Natural killer cell treated with Interleukin-12 subunit alpha and Interleukin-12 subunit beta and Interleukin-15 and Interleukin-18, amount 100 ng/mL, for 72 hours (primary cell): ENCODE measurements around the gene CD9. TPM values are rescaled to one million over a fixed set of nuclear protein-coding genes. Genes with fewer than 3 reads are reported as not detected.
"Not testable (repeated sequence)": the region's sequence is repeated elsewhere in the genome, so short reads cannot be mapped to it uniquely, and the experiment has no call there.

Experiments
- ATAC-seq, 2 donors: fragments of 150-1000 bp; cut with Tn5 transposase in 1 of 2; sonication (Bioruptor Pico), chemical (Tn5 transposase) in 1 of 2; 2 replicates each; pipeline ENCODE4 v1.10.0; 2021
- DNase-seq: peaks from one replicate; pipeline ENCODE4 v3.0.0; 2022; ENCODE audit warnings: low spot score
- H3K27ac Mint-ChIP-seq, 2 donors: 1 replicate in 1 of 2; 2 replicates in 1 of 2; pipeline ENCODE4 v1.8.0; 2022; ENCODE audit warnings: mixed read lengths in 2 of 2, mild to moderate bottlenecking in 1 of 2, moderate library complexity in 1 of 2
- H3K27me3 Mint-ChIP-seq, 2 donors: 1 replicate in 1 of 2; 2 replicates in 1 of 2; pipeline ENCODE4 v1.8.0; 2022; ENCODE audit warnings: mixed read lengths in 2 of 2
- H3K36me3 Mint-ChIP-seq: one replicate; pipeline ENCODE4 v1.8.0; 2022; ENCODE audit warnings: mixed read lengths
- H3K4me1 Mint-ChIP-seq, 2 donors: 1 replicate in 1 of 2; 2 replicates in 1 of 2; pipeline ENCODE4 v1.8.0; 2022; ENCODE audit warnings: low read depth in 2 of 2, mixed read lengths in 2 of 2, mild to moderate bottlenecking in 1 of 2
- H3K4me3 Mint-ChIP-seq: one replicate; pipeline ENCODE4 v1.8.0; 2022; ENCODE audit warnings: mixed read lengths
- H3K9me3 Mint-ChIP-seq: 2 replicates; pipeline ENCODE4 v1.8.0; 2022; ENCODE audit warnings: mixed read lengths
- total RNA-seq, 2 donors: library from RNA; stranded (reverse); gene quantifications; one replicate each; pipeline ENCODE4 v1.2.3, GENCODE V29; 2022

Gene CD9
- total RNA-seq, 2 donors from 2014 or later: 1.1 to 3.3 TPM

DNA sequence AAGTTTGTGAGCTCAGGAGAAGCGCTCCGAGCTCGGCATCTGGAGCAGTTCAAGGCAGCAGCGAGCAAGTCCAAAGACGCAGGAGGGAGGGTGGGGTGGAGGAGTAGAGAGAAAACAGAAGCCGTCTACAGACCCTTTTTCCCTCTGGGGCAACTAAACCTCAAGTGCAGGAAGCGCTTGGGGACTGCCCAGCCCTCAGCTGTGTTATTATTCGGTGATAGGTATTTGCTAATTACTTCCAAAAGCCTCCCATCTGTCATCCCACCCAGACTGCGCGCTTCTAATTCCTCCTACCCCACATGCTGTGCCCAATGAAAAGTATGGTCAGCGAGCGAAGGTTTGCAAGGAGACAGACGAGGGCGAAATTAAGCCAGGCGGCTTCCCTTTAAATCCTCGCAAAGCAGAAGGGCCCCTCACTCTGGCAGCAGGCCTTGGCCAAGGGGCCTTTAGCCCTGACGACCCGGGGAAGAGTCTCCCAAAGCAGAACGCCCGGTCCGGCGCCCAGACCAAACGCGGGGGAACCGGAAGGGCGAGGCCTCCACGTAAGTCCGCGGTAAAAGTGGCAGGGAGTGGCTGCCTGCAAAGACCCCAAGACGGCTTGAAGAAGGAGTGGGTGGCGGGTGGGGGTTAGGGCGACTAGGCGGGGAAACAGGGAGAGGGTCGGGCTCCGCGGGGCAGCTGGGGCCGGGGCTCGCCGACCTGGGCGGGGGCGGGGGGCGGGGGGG is 507 bp upstream of the CD9 start:
- peak overlapping the region; percentile 1 for H3K4me3 Mint-ChIP-seq
- peak; percentile 4 to 39 for ATAC-seq
- no peak for DNase-seq
- peak overlapping the region in 1 of 2 donors; percentile 10 for H3K27ac Mint-ChIP-seq
- peaks cover 26 to 37% of the 10 kb centered on the region in 2 donors for H3K27me3 Mint-ChIP-seq
- H3K9me3 Mint-ChIP-seq: no peaks in the 10 kb centered on the region
- H3K4me1 Mint-ChIP-seq: peaks cover 0 to 3% of the 10 kb centered on the region in 2 donors
- no peaks in the 10 kb centered on the region for H3K36me3 Mint-ChIP-seq

DNA sequence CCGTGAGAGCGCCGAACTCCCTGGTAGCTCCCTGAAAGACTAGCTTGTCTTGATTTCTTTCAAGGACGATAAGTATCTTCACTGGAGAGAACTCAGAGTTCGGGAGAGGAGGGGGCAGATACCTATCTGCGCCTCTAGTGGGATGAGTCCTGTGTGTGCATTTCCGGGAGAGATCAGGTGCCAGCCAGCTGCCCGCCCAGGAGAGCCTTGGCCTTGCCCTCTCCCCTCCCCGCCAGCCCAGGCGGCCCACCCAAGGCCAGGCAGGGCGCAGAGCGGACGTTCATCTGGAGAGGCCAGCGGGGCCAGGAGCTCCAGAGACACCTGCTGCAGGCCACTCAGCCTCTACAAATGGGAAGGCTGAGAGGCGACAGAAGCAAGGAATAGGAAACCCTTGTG is 1.0 kb downstream of the CD9 start:
- Mint-ChIP-seq H3K36me3 (no peaks in the 10 kb centered on the region), H3K4me1 (peaks cover 7 to 10% of the 10 kb centered on the region in 2 donors), H3K9me3 (no peaks in the 10 kb centered on the region), H3K27ac (no peak overlapping the region), H3K27me3 (peaks cover 23 to 37% of the 10 kb centered on the region in 2 donors), H3K4me3 (peak overlapping the region; percentile 33)
- ATAC-seq (no peak), DNase-seq (no peak)

DNA sequence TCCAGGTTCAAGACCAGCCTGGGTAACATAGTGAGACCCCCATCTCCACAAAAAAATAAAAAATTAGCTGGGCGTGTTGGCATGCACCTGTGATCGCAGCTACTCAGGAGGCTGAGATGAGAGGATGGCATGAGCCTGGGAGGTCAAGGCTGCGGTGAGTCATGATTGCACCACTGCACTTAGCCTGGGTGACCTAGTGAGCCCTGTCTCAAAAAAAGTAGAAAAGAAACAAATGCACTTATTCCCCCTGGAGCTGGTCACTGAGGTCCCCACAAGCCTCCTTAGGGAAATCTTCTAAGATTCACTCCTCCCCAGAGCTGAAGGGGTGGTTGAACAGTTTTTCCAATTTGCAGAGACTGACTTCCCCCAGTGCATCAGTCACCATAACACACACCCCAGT is 1.6 kb downstream of the CD9 start:
- no peaks in the 10 kb centered on the region for H3K36me3 Mint-ChIP-seq
- H3K9me3 Mint-ChIP-seq: no peaks in the 10 kb centered on the region
- no peak overlapping the region for H3K27ac Mint-ChIP-seq
- DNase-seq (no peak), ATAC-seq (no peak)
- peaks cover 7 to 10% of the 10 kb centered on the region in 2 donors for H3K4me1 Mint-ChIP-seq
- H3K27me3 Mint-ChIP-seq: peaks cover 23 to 37% of the 10 kb centered on the region in 2 donors
- no peak overlapping the region for H3K4me3 Mint-ChIP-seq

DNA sequence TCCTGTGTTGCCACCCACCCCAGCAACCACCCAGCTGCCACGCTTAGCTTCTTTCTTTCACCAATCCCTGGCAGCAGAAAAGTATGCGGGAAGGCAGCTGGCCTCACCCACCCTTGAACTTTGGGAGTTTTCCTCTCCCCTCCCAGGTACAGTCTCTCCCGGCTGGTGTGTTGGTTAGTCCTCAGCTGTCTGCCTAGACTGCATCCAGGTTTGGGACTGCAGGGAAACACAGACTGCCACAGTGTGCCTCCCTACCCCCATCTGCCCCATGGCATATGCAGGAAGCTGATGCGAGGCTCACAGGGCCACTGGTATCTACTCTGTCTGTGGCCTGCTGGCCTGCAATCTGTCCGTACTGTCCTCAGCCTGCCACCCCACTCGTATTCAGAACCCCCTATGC is 2.1 kb downstream of the CD9 start:
- Mint-ChIP-seq H3K9me3 (no peaks in the 10 kb centered on the region), H3K36me3 (no peaks in the 10 kb centered on the region), H3K27ac (peak overlapping the region in 1 of 2 donors; percentile 6), H3K27me3 (peaks cover 23 to 37% of the 10 kb centered on the region in 2 donors), H3K4me3 (peak overlapping the region; percentile 33), H3K4me1 (peaks cover 7 to 10% of the 10 kb centered on the region in 2 donors)
- ATAC-seq (no peak), DNase-seq (no peak)

DNA sequence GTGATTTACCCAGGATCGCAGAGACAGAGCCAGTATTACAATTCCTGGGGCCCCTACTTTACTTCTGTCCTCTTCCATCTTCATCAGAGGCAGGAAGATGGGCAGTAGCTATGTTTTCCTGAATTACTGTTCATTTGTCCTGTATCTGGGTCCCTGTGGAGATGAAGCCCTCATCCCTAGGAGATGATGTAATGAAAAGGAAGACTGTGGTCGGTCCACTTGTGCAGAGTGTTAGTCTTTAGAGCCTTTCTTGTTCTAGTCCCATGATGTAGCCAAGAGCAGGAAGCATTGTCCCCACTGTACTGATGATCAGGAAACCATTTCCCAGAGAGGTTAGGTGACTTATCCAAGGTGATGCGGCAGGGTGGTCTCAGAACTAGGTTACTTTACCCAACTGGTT is 2.6 kb downstream of the CD9 start:
- Mint-ChIP-seq H3K4me1 (peaks cover 7 to 10% of the 10 kb centered on the region in 2 donors), H3K27ac (no peak overlapping the region), H3K36me3 (no peaks in the 10 kb centered on the region), H3K27me3 (peaks cover 22 to 35% of the 10 kb centered on the region in 2 donors), H3K9me3 (no peaks in the 10 kb centered on the region), H3K4me3 (peak overlapping the region; percentile 33)
- no peak for ATAC-seq
- DNase-seq: no peak

DNA sequence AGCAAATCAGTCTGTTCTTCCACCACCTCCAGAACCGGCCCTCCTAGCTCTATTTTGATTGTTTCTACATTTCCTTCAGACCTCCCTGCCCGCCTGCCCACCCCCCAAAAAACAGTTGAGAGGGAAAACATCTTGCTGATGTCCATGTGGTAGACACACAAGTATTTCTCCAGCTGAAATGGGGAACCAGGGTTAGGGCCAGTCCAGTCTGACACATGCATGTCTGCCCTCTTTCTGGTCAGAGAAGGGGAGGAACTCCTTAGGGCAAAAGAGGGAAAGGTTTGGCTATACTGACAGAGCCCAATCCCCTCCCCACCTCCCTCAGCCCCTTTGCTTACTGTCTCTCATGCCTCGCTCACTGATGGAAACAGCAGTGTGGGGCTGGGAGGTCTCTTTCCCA is 3.4 kb downstream of the CD9 start:
- DNase-seq: no peak
- Mint-ChIP-seq H3K27ac (no peak overlapping the region), H3K36me3 (no peaks in the 10 kb centered on the region), H3K27me3 (peaks cover 16 to 27% of the 10 kb centered on the region in 2 donors), H3K9me3 (no peaks in the 10 kb centered on the region), H3K4me1 (peaks cover 7 to 10% of the 10 kb centered on the region in 2 donors), H3K4me3 (no peak overlapping the region)
- no peak for ATAC-seq

DNA sequence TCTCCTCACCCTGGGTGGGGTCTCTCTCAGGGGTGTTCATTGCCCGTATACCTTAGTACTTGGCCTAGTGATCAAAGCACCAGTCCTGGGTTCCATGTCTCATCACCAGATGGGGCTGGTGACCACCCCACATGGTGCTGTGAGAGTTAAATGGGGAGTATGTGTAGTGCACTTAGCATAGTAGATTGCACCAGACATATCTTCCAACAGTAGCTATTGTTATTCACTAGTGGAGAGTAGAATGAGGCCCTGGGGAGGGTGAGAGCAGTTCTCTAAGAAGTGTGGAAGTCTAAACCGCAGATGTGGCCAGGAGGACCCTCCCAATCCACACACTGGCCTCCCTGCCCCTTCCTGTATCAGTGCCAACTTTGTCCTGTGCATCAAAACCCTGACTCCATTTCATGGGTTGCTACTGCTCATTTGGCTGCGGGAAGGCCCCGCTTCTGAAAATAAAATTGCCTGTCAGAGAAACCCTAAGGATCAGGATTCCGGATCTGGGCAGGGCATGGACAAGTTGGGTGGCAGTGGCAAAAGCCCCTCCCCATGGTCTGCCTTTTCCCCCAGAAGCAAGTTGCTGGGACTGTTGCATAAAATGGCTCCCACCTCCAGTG is 4.4 kb downstream of the CD9 start:
- DNase-seq (no peak), ATAC-seq (no peak)
- Mint-ChIP-seq H3K27me3 (peaks cover 11 to 21% of the 10 kb centered on the region in 2 donors), H3K27ac (no peak overlapping the region), H3K36me3 (no peaks in the 10 kb centered on the region), H3K9me3 (no peaks in the 10 kb centered on the region), H3K4me1 (peaks cover 7 to 10% of the 10 kb centered on the region in 2 donors), H3K4me3 (no peak overlapping the region)

DNA sequence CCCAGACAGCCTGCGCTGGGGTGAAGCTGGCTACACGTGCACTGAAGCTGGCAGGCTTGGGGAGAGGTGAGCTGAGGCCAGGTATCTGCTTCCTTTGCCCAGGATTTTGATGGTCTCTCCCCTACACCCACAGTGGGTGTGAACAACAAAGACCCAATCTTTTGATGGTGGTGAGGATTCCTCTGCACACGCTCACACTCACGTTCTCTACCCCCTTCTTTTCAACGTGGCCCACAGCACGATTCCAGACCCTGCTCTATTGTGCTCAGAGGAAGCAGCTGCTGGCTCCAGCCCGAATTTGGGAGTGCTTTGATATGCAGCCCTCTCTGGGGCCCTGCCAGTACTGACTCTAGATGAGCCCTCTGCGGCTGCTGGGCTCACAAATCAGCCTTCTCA is 4.9 kb downstream of the CD9 start:
- peaks cover 11 to 21% of the 10 kb centered on the region in 2 donors for H3K27me3 Mint-ChIP-seq
- H3K36me3 Mint-ChIP-seq: no peaks in the 10 kb centered on the region
- H3K4me1 Mint-ChIP-seq: peaks cover 7 to 10% of the 10 kb centered on the region in 2 donors
- no peak for ATAC-seq
- DNase-seq: no peak
- H3K27ac Mint-ChIP-seq: no peak overlapping the region
- no peak overlapping the region for H3K4me3 Mint-ChIP-seq
- H3K9me3 Mint-ChIP-seq: no peaks in the 10 kb centered on the region

DNA sequence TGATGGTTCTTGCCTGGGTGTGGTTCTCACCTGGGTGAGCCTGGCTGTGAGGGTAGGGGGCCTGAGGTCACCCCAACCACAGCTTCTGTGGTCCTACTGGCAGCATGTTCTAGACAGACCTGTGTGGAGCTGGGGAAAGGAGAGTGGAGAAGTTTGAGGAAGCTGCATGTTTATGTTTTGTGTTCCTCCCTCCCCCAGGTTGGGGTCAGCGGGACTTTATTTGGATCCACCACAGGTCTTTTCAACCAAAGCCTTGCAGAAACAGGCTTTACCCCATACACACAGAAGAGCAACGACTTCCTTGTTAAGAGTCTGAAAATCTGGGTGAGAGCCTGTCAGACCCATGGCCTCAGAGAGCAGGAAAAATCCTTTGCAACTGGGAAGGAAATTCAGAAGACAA is 5.6 kb downstream of the CD9 start:
- DNase-seq: no peak
- no peaks in the 10 kb centered on the region for H3K9me3 Mint-ChIP-seq
- peaks cover 13 to 21% of the 10 kb centered on the region in 2 donors for H3K27me3 Mint-ChIP-seq
- ATAC-seq: no peak
- H3K4me3 Mint-ChIP-seq: no peak overlapping the region
- no peak overlapping the region for H3K27ac Mint-ChIP-seq
- H3K36me3 Mint-ChIP-seq: no peaks in the 10 kb centered on the region
- H3K4me1 Mint-ChIP-seq: peaks cover 7 to 10% of the 10 kb centered on the region in 2 donors

DNA sequence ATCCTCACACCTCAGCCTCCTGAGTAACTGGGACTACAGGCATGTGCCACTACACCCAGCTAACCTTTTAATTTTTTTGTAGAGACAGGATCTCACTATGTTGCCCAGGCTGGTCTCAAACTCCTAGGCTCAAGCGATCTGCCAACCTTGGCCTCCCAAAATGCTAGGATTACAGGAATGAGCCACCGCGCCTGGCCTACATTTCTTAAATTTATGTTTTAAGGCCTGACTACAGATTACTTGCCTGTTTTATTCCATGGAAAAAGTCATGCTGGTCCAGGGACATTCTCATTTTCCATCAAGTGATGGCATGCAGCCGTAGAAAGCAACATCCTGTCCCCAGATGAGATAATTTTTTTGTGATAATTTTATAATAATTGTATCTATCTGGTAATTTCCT is 6.1 kb downstream of the CD9 start:
- Mint-ChIP-seq H3K27ac (no peak overlapping the region), H3K27me3 (peaks cover 13 to 15% of the 10 kb centered on the region in 2 donors), H3K9me3 (no peaks in the 10 kb centered on the region), H3K4me3 (no peak overlapping the region), H3K36me3 (no peaks in the 10 kb centered on the region), H3K4me1 (peaks cover 7 to 10% of the 10 kb centered on the region in 2 donors)
- DNase-seq (no peak), ATAC-seq (no peak)

DNA sequence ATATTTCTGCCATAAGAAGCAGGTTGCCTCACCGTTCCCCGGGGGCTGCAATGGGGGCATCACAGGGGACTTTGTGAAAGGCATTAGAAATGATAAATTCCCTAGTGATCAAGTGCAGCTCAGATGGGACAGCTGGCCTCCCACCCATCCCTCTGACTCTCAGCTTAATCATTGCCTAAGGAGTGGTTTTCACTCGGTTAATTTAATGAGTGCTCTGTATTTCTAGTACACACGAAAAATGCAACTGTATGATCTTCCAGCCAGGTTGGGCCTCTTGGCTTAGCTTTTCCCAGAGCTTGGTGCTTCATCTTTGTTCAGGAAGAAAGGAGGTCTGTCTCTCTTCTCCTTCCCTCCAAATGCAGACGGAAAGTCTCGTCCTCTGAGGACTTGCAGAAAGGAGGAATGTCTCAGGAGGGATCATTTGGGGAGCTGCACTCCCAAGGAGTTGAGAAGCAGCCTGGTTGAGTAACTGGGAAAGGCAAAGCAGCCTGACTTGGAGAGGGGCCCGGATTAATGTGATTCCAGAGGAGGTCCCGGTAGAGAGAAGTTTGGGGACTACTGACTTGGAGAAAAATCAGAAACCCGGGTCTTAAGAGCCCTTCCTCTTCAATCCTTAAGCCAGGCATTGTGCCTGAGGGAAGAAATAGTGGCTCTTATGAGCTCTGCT is 7.2 kb downstream of the CD9 start:
- DNase-seq (no peak), ATAC-seq (no peak)
- Mint-ChIP-seq H3K36me3 (no peaks in the 10 kb centered on the region), H3K27ac (no peak overlapping the region), H3K4me1 (peaks cover 7 to 10% of the 10 kb centered on the region in 2 donors), H3K9me3 (no peaks in the 10 kb centered on the region), H3K4me3 (no peak overlapping the region), H3K27me3 (peaks cover 5 to 9% of the 10 kb centered on the region in 2 donors)

DNA sequence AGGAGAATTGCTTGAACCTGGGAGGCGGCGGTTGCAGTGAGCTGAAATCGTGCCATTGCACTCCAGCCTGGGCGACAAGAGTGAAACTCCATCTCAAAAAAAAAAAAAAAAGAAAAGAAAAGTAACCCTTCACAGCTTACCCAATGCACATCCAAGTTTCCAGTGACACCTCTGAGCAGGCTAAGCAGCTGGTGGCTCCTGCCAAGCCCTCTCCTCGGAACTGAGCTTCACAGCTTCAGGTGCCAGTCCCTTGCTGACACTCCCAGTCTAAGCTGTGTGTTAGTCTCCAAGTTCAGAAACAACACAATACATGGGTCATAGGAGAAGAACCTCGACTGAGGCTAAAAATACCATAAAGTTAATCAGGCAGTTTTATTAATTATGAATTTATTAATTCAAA is 7.9 kb downstream of the CD9 start:
- Mint-ChIP-seq H3K36me3 (no peaks in the 10 kb centered on the region), H3K27ac (no peak overlapping the region), H3K4me1 (peaks cover 7 to 10% of the 10 kb centered on the region in 2 donors), H3K4me3 (no peak overlapping the region), H3K9me3 (no peaks in the 10 kb centered on the region), H3K27me3 (peaks cover 0 to 2% of the 10 kb centered on the region in 2 donors)
- no peak for ATAC-seq
- DNase-seq: no peak

DNA sequence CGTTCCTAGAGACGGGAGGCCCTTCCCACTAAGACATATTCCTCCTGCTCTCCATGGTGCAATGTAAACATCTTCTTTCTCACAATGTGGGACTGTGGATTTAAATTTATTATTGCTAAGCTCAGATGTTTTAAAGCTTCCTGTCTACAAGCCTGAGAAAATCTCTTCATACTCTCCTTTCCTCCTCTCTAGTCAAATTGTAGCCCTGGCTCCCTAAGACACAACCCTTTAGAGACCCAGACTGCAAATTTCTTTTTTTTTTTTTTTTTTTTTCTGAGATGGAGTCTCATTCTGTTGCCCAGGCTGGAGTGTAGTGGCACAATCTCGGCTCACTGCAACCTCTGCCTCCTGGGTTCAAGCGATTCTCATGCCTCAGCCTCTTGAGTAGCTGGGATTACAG is 9.2 kb downstream of the CD9 start:
- H3K27me3 Mint-ChIP-seq, H3K36me3 Mint-ChIP-seq, H3K9me3 Mint-ChIP-seq, H3K4me3 Mint-ChIP-seq, H3K27ac Mint-ChIP-seq, DNase-seq, H3K4me1 Mint-ChIP-seq, ATAC-seq: not testable (repeated sequence)

DNA sequence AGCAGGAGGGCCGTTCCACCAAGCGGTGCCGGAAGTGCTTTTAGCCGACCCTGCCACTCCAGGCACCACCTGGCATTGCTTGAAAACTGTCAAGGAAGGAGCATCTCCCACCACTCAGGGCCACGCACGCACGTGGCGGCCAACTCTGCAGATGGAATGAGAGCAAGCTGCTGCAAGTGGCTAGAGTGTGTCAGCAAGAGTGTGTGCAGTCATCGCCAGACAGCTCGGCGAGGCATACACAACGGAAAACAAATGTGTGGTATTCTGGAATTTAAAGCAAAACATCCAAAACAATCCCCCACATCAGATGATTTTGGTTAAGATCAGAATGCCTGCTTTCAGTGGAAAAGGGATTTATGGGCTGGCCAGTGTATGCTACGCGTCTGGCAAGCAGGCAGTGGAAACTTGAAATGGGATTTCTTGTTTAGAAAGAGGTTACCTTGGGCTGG is 11.2 kb downstream of the CD9 start:
- Mint-ChIP-seq H3K27ac (no peak overlapping the region), H3K9me3 (no peaks in the 10 kb centered on the region), H3K36me3 (no peaks in the 10 kb centered on the region), H3K4me1 (no peaks in the 10 kb centered on the region), H3K27me3 (peaks cover 0 to 4% of the 10 kb centered on the region in 2 donors), H3K4me3 (no peak overlapping the region)
- no peak for ATAC-seq
- no peak for DNase-seq
